Cerebellar cortex (tissue), 1 donor: ENCODE measurements around the gene B4GALT3.

Experiments used
- DNase-seq: peaks from one replicate; pipeline ENCODE4 v3.0.0-alpha.2; 2015; ENCODE audit warnings: low spot score

The B4GALT3 gene

DNA sequence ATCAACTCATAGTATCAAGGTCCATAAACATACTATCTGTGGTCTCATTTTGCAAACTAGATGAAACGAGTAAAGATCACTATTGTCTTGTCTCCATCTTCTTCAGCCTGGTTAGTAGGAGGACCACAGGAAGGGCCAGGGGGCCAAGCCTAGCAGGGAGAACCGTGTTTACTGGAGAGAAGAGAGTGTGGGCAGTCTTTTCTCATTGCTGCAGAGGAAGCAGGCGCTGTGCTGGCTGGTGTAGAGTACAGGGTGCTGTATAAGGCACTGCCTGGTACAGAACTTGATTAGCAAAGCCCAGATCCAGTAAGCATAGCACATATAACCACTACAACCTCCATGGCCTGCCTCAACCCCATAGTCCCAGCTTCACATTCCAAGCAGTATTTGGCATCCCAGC, 10.0 kb upstream of the B4GALT3 start:
- DNase-seq, result no peak

GRCh38 chr1:161185732-161186311, 8.5 kb upstream of the B4GALT3 start:
- no peak for DNase-seq

- DNase-seq, result peak; percentile 64
Measured at GRCh38 chr1:161185282-161185682, 8.0 kb upstream of the B4GALT3 start.

- DNase-seq, result no peak
Measured at GRCh38 chr1:161182214-161182613, 4.9 kb upstream of the B4GALT3 start.

- peak; percentile 28 for DNase-seq
Measured at GRCh38 chr1:161180639-161181038, 3.3 kb upstream of the B4GALT3 start.

DNA sequence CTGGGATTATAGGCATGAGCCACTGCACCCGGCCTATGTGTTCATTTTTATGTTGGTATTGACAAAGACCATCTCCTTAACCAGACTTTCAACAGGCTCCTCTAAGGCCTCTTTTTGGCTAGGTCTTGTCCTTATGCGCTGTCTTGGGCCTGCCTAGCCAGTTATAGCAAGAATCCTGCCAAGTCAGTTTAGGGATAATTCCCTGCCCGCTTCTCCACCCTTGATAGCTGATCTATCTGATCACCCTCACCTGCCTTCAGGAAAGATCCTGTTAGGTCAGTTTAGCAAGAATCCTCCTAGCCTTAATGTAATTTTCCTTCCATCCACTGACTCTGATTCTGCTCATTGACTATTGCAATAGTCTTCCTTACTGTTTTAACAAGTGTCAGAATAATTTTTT, 2.4 kb upstream of the B4GALT3 start:
- no peak for DNase-seq

GRCh38 chr1:161177936-161178244, 583 bp upstream of the B4GALT3 start:
- no peak for DNase-seq

GRCh38 chr1:161176468-161177111, 717 bp downstream of the B4GALT3 start:
- no peak for DNase-seq

DNA sequence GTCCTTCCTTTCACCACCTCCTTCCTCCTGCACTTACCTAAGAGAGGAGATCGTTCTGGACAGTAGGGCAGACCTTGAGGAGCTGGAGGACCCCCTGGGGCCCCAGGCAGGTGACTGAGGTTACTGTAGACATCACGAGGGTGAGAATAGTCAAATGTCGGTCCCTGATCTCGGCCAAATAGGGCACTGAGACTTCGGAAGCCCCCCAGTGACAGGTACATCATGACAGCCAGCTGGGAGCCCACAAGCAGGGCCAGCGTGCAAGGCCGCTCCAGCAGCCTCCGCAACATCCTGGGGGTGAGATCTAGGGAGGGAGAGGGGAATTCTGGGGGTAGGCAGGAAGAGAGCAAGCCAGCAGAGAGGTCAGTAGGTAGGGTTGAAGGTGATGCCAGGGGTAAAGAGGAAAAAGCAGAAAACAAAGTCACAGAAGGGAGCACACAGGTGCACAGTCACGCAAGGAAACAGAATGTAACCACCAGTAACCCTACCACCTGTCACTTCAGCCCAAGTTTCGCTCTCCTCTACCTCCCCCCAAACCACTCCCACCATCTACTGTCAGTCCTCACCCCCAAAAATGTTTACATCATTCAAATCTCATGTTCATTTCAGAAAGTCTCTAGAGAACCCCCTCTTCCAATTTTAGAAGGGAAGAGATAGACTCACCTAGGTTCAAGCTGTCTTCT, 1.4 kb downstream of the B4GALT3 start:
- DNase-seq, result no peak

GRCh38 chr1:161174911-161175310, 2.4 kb downstream of the B4GALT3 start:
- DNase-seq, result no peak

DNA sequence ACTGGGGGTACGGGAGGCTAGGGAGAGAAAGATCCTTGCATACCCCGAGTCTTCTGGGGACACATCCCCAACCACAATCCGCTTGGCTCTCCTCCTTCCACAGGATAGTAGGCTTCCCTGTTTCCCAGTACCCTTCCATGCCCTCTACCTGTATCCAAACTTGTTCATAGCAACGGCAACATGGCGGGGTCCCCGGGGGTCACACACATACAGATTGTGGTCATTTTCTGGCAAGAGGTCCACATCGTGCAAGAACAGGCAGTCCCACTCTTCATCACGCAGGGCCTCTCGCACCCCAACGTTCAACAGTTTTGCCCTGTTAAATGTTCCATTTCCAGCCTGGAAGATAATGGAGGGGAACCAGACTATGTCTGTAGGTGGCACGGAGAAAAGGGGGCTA, 3.6 kb downstream of the B4GALT3 start:
- DNase-seq, result no peak

DNA sequence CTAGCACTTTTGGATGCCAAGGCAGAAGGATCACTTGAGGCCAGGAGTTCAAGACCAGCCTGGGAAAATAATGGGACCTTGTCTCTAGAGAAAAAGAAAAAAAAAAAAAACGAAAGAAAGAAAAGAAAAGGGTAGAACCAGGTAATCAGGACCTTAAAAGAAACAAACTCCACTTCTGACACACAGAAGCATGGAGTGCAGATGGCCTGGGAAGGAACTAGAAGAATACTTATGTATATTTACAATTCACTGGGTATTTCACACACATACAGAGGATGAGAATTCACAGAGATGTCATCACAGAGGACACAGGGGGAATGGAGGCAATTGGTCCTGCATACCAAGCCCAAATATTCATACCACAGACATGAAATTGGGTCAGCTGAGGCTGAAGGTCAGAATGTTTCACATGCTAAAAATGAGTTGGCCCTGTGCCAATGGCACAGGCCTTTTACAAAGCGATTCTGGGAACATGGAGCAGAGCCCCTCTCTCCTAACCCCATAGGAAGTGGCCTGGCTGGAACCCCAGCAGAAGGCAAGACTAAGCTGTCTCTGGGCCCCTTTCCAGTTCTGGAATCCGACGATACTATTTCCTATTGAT, 4.4 kb downstream of the B4GALT3 start:
- DNase-seq, result no peak

- no peak for DNase-seq
Measured at GRCh38 chr1:161172349-161172748, 5.0 kb downstream of the B4GALT3 start.

GRCh38 chr1:161171696-161172095, 5.6 kb downstream of the B4GALT3 start:
- no peak for DNase-seq

GRCh38 chr1:161171191-161171590, 6.1 kb downstream of the B4GALT3 start:
- DNase-seq, result no peak

GRCh38 chr1:161168906-161169305, 8.4 kb downstream of the B4GALT3 start:
- no peak for DNase-seq

DNA sequence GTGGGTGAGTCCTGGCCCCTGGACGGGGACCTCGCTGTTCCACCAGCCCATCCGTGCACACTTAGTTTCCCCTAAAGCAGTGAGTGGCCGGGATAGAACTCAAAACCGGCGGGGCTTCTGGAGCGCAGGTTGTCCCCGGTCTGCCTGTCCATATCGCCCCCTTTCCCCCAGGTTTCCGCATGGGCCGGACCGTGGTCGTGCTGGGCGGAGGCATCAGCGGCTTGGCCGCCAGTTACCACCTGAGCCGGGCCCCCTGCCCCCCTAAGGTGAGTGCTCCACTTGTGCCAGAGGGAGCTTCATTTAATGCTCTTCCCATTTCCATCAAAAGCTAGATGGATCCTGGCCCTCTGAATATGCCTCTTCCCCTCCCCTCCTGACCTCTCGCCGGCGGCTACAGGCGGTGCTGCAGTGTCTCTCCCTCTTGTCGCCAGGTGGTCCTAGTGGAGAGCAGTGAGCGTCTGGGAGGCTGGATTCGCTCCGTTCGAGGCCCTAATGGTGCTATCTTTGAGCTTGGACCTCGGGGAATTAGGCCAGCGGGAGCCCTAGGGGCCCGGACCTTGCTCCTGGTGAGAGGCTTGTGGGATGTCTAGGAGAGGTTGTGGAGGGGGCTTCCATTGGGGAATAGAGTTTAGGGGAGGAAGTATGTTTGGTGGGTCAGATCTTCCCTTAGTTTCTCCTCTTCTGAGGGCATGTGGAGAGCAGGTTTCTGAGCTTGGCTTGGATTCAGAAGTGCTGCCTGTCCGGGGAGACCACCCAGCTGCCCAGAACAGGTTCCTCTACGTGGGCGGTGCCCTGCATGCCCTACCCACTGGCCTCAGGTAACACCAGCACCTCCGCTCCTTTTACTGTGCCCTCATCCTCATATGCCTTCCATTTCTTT, 10.4 kb downstream of the B4GALT3 start:
- DNase-seq, result no peak

DNA sequence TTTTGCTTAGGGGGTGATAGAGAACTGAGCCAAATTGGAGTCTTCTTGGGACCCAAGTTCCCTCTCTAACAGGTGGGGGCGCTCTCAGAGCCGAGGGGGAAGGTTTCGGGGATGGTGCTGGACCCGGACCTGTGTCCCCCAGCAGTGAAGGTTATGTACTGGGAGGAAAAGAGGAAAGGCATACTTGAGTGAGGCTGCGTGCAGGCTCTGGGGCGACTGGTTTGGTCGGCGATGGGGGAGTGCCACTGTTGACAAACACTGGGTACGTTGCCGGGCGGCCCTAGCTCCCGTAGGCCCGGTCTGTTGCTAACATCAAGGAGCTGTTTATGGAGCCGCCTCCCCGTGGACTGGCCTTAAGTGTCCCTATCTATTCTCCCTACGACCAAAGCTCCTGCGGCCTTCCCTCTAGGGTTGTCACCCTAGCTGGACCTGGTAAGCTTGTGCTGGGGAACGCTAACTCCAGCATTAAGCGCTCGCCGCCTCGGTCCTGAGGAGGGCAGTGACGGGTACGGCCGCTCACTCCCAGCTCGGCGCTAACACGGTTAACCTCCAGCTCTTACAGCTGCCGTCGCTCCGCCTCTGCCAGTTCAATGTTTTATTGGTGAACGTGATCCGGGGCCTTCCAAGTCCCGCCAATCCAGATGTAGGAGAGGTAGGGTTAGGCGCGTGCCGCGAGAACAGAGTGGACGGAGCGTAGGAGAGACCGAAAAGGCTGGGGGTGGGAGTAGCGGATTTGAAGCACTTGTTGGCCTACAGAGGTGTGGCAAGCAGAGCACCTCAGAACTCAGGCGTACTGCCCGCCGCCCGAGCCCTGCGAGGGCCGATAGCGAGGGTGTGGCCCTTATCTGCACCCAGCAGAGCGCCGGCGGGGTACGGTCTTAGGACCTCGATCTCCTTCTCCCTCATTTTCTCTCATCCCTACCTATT, 11.3 kb downstream of the B4GALT3 start, which contains the start of gene PPOX:
TSS of gene PPOX (plus strand) at position 685 of the 927 bp plus-strand sequence. CDS start 422 bp downstream, outside the sequence.
- DNase-seq, result peak; percentile 99

- no peak for DNase-seq
Measured at GRCh38 chr1:161164901-161165610, 12.3 kb downstream of the B4GALT3 start.

GRCh38 chr1:161163793-161164192, 13.5 kb downstream of the B4GALT3 start:
- no peak for DNase-seq
